HG03139 (cell line): ENCODE data around the gene USP6.
"Not testable (repeated sequence)": the region's sequence is repeated elsewhere in the genome, so short reads cannot be mapped to it uniquely, and the experiment has no call there.

Experiments used
- ATAC-seq: cut with Tn5 transposase; IDR thresholded peaks from one replicate; pipeline ENCODE4 v1.9.1; 2021; ENCODE audit not compliant: unreplicated experiment

Gene USP6

DNA sequence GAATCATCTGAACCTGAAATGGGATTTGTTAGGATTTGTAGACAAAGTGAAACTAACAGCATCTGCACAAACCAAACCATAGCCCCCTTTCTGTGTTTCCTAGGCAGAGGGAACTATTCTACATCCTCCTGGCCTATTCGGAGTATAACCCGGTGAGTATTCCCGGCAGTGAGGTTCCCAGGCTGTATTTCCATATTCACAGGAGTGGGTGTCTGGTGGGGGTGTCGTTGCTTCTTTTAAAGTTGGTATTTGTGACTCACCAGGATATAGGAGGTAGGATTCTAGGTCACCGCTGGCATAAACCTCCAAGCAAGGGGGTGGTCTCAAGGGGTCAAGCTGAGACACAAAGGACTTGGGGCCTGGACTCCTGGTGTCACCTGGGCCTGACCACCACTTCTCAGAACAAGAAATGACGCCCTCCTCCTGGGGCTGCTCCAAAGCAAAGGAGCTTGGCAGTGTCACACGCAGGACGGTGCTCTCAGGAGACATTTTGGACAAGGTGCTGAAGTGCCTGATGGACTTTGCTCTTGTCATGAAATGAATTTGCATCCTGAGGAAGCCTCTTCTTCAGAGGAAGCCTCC is 19.4 kb downstream of the USP6 start:
- not testable (repeated sequence) for ATAC-seq

GRCh38 chr17:5135726-5136579 is 20.1 kb downstream of the USP6 start:
- ATAC-seq: no peak

DNA sequence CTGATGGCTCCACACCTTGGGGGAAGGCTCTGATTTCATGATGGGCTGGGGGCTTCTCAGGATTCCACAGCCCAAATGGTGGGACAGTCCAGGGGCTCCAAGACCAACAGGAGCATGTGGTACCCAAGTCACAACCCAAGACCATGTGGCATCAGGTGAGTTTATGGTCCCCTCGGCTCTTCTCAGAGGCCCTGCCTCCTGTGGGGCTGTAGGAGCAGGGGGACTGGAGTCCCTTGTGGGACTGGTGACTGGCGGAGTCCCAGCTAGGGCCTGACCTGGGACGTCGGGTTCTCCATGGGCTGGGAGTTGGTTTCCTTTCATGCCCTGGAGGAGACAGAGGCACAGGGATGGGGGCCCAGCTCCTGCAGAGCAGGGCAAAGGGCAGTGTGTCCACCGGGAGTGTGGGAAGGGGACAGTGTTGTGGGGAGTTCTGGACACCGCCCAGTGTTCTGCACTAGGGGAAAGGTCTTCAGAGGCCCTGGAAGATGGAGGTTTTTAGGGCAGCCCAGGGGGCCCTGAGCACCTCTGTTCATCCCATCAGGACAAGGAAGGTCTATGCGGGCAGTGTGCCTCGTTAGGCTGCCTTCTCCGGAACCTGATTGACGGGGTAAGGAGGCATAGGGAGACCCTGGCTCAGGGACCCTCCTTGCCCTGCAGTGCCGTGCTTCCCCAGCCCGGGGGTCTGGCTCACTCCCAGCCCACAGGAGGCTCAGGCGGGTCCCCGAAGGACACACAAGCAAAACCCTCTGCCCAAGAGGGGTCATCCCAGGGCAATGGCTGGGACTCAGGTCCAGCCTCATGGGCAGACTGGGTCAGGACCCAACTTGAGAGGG is 21.0 kb downstream of the USP6 start:
- not testable (repeated sequence) for ATAC-seq

DNA sequence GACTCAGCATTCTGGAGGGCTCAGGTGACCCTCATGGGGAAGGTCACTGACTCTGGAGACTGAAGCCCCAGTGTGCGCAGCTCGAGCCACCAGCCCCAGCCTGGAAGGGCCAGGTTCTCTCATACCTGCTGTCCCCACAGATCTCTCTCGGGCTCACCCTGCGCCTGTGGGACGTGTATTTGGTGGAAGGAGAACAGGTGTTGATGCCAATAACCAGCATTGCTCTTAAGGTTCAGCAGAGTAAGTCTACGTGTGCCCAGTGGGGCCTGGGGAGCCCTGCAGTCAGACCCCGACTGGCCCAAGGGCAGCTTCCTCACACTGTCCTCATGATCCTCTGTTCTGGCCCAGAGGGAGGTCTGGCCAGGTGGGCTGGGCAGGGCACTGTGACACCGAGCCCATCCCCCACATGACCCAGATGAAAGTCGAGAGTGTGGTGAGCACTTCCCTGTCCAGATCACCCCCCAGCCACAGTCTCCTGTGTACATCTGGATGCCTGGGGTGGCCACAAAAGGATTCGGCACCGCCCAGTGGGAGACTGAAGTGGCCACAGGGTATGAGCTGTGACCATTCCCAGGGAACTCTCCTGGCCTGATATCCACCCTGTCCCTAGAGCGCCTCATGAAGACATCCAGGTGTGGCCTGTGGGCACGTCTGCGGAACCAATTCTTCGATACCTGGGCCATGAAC is 21.8 kb downstream of the USP6 start:
- ATAC-seq: not testable (repeated sequence)

GRCh38 chr17:5138198-5138544 is 22.3 kb downstream of the USP6 start:
- not testable (repeated sequence) for ATAC-seq

GRCh38 chr17:5138616-5139457 is 23.0 kb downstream of the USP6 start:
- no peak for ATAC-seq

- ATAC-seq: no peak
These were observed 23.6 kb downstream of the USP6 start for GRCh38 chr17:5139458-5139732.

DNA sequence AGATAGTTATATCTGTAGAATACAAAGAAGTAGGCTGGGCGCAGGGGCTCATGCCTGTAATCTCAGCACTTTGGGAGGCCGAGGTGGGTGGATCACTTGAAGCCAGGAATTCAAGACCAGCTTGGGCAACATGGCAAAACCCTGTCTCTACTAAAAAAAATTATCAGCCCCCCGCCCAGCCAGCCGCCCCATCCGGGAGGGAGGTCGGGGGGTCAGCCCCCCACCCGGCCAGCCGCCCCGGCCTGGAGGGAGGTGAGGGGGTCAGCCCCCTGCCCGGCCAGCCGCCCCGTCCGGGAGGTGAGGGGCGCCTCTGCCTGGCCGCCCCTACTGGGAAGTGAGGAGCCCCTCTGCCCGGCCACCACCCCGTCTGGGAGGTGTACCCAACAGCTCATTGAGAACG is 27.0 kb downstream of the USP6 start:
- not testable (repeated sequence) for ATAC-seq

- not testable (repeated sequence) for ATAC-seq
These were observed 30.3 kb downstream of the USP6 start for GRCh38 chr17:5146122-5146521.

GRCh38 chr17:5160702-5161101 is 44.9 kb downstream of the USP6 start:
- not testable (repeated sequence) for ATAC-seq

DNA sequence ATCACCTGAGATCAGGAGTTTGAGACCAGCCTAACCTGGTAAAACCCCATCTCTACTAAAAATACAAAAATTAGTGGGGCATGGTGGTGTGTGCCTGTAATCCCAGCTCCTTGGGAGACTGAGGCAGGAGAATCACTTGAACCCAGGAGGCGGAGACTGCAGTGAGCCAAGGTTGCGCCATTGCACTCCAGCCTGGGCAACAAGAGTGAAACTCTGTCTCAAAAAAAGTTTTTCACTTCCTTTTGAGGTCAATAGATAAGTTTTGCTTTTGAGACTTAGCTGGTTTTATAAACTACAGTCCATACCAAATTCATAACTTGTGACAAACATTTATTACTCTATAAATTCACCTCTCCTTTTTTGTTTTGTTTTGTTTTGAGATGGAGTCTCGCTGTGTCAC is 46.0 kb downstream of the USP6 start:
- ATAC-seq: not testable (repeated sequence)

DNA sequence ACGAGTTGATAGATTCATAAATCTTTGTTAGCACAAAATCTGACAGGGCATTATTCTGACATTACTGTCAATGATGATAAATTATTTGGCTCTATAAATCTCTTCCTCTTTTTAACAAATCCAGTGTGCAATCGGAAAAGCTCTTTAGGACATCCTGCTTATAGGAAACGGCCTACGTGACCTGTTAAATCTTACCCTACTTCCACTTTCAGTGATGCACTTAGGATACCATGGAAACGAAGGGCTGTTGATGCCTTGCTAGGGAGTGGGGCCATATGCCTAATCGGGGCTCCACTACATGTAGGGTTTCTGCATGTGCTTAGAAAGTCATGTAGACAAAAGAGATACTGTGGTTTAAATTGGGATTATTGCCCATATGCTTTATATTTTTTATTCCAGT is 48.6 kb downstream of the USP6 start:
- no peak for ATAC-seq

DNA sequence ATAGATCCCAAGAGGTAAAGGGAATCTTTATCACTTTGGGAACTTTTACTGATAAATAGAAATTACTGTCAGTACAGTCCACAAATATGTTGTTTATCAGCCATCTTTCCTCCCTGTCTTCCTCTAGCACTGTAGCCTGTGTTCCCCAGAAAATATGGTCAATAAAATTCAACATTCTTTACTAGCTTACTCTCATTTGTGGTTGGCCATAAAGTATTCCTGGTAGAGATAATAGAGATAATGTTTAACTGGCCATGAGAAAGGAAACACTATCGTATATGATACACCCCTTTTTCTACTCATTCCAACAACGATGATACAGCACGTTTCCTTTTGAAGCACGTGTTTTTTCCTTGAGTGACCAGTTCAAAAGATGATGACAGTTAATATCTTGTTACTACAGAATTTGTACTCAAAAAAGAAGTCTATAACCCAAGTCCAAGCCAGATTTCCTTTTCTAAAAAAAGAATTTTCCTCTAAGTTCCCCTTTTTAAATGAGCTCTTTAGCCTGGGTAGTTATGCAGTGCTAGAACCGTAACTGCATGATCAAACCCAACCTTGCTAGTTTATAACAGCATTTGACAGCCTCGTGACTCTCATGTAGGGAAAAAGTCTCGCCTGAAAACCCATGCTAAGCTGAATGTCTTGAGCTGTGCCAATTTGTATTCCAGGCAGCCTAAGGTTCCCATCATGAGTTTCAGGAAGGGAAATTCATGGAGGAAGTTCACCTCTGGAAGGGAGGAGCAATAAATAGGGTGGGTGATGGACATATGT is 50.1 kb downstream of the USP6 start:
- ATAC-seq: not testable (repeated sequence)

- ATAC-seq: not testable (repeated sequence)
These were observed 59.2 kb downstream of the USP6 start for GRCh38 chr17:5175027-5175426.

DNA sequence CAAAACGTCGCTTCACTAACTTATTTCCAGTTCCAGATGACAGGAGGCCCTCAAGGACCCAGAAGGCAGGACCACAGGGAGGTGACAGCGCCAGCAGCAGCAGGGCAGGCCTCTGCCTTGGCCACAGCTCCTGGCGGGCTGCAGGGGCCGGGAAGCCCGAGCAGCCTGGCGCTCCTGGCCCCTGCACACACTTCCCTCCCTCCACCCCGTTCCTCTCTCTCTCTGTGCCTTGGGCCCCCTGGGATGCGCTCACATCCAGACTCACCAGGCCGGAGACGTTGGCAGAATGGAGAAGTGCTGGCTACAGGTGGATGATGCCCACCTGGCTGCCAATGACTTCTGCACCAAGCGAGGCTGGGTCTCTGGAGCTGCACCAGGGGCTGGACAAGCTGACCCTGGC is 63.2 kb downstream of the USP6 start:
- ATAC-seq: no peak

GRCh38 chr17:5181509-5182305 is 65.9 kb downstream of the USP6 start:
- ATAC-seq: no peak

- ATAC-seq: no peak
These were observed 67.0 kb downstream of the USP6 start for GRCh38 chr17:5182597-5183409.

DNA sequence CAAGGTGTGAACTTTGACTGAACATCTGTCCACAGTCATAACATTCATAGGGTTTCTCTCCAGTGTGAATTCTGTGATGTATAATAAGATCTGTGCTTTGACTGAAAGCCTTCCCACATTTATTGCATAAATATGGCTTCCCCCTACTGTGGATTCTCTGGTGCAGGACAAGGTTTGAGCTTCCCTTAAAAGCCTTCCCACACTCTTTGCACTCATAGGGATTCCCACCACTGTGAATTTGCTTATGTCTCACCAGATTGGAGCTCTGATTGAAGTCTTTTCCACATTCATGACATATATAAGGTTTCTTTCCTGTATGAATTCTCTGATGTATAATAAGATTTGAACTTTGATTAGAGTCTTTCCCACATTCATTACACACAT is 67.6 kb downstream of the USP6 start:
- ATAC-seq: no peak
